ENCODE measurements around the gene ATG2B. TPM values are rescaled to one million over a fixed set of nuclear protein-coding genes. Genes with fewer than 3 reads are reported as not detected.
"Not testable (repeated sequence)": the region's sequence is repeated elsewhere in the genome, so short reads cannot be mapped to it uniquely, and the experiment has no call there.

Gene ATG2B
- total RNA-seq, 4 donors from 2014 or later = 22.2 to 30.3 (median 28.6) TPM

- TF ChIP-seq POLR2A (IDR thresholded peaks at IDR 0.05) (no peak), CTCF (IDR thresholded peaks at IDR 0.05 in 4 of 5, conservative IDR thresholded peaks at IDR 0.05 in 1 of 5) (no peak)
- Histone ChIP-seq H3K4me3 (no peak overlapping the region), H3K27me3 (no peaks in the 10 kb centered on the region), H3K4me1 (no peaks in the 10 kb centered on the region), H3K36me3 (no peaks in the 10 kb centered on the region), H3K27ac (no peak overlapping the region), H3K9me3 (no peaks in the 10 kb centered on the region)
- no peak for ATAC-seq
- in situ Hi-C loops (cut with MboI; ENCODE audit: low sequenced_read_pairs in 4 of 4) = no loop called here
- DNase-seq = no peak
- intact Hi-C loops (cut with DNase I; ENCODE audit: low total_unique reads) = no loop called here
Observed at GRCh38 chr14:96247031-96247430, 116.1 kb downstream of the ATG2B start.

GRCh38 chr14:96246539-96246847 lies 116.6 kb downstream of the ATG2B start:
- Histone ChIP-seq H3K4me3 (no peak overlapping the region), H3K9me3 (no peaks in the 10 kb centered on the region), H3K27ac (no peak overlapping the region), H3K4me1 (no peaks in the 10 kb centered on the region), H3K36me3 (no peaks in the 10 kb centered on the region), H3K27me3 (no peaks in the 10 kb centered on the region)
- ATAC-seq (no peak), DNase-seq (no peak)
- in situ Hi-C loops (cut with MboI; ENCODE audit: low sequenced_read_pairs in 4 of 4) = no loop called here
- TF ChIP-seq CTCF (IDR thresholded peaks at IDR 0.05 in 4 of 5, conservative IDR thresholded peaks at IDR 0.05 in 1 of 5) (no peak), POLR2A (IDR thresholded peaks at IDR 0.05) (no peak)
- intact Hi-C loops (cut with DNase I; ENCODE audit: low total_unique reads) = no loop called here

GRCh38 chr14:96245710-96246538 lies 117.2 kb downstream of the ATG2B start:
- no peak overlapping the region for H3K4me3 ChIP-seq
- H3K27ac ChIP-seq = no peak overlapping the region
- intact Hi-C loops (cut with DNase I; ENCODE audit: low total_unique reads) = no loop called here
- DNase-seq = no peak
- ATAC-seq = no peak
- in situ Hi-C loops (cut with MboI; ENCODE audit: low sequenced_read_pairs in 4 of 4) = no loop called here
- no peaks in the 10 kb centered on the region for H3K36me3 ChIP-seq
- H3K9me3 ChIP-seq = no peaks in the 10 kb centered on the region
- no peaks in the 10 kb centered on the region for H3K27me3 ChIP-seq
- H3K4me1 ChIP-seq = no peaks in the 10 kb centered on the region
- TF ChIP-seq CTCF (IDR thresholded peaks at IDR 0.05 in 4 of 5, conservative IDR thresholded peaks at IDR 0.05 in 1 of 5) (no peak), POLR2A (IDR thresholded peaks at IDR 0.05) (no peak)

GRCh38 chr14:96245074-96245473 lies 118.1 kb downstream of the ATG2B start:
- intact Hi-C loops (cut with DNase I; ENCODE audit: low total_unique reads); DNase-seq; H3K27me3 ChIP-seq; H3K27ac ChIP-seq; in situ Hi-C loops (cut with MboI; ENCODE audit: low sequenced_read_pairs in 4 of 4); H3K4me3 ChIP-seq; H3K4me1 ChIP-seq; H3K36me3 ChIP-seq; ATAC-seq; H3K9me3 ChIP-seq: not testable (repeated sequence)

- intact Hi-C loops (cut with DNase I; ENCODE audit: low total_unique reads) (no loop called here), in situ Hi-C loops (cut with MboI; ENCODE audit: low sequenced_read_pairs in 4 of 4) (no loop called here)
- no peaks in the 10 kb centered on the region for H3K9me3 ChIP-seq
- ATAC-seq (no peak), DNase-seq (no peak)
- H3K4me1 ChIP-seq = no peaks in the 10 kb centered on the region
- no peak overlapping the region for H3K27ac ChIP-seq
- TF ChIP-seq CTCF (IDR thresholded peaks at IDR 0.05 in 4 of 5, conservative IDR thresholded peaks at IDR 0.05 in 1 of 5) = no peak
- no peaks in the 10 kb centered on the region for H3K36me3 ChIP-seq
- H3K27me3 ChIP-seq = no peaks in the 10 kb centered on the region
- H3K4me3 ChIP-seq = no peak overlapping the region
Observed at GRCh38 chr14:96243785-96244184, 119.4 kb downstream of the ATG2B start.

Measured in gastrocnemius medialis (tissue), 4 donors.